Activated CD4-positive, CD25-positive, alpha-beta regulatory T cell treated with anti-CD3 and anti-CD28 coated beads, Interleukin-2, amount 50 U/mL, for 72 hours (primary cell): Measurements from ENCODE around the gene PSAPL1.
A peak's percentile ranks its signal among the peaks of the same experiment; 100 is the strongest.
"Not testable (repeated sequence)": the region's sequence is repeated elsewhere in the genome, so short reads cannot be mapped to it uniquely, and the experiment has no call there.

Experiments used
- DNase-seq: peaks from one replicate; pipeline ENCODE4 v3.0.0; 2021

The PSAPL1 gene

DNA sequence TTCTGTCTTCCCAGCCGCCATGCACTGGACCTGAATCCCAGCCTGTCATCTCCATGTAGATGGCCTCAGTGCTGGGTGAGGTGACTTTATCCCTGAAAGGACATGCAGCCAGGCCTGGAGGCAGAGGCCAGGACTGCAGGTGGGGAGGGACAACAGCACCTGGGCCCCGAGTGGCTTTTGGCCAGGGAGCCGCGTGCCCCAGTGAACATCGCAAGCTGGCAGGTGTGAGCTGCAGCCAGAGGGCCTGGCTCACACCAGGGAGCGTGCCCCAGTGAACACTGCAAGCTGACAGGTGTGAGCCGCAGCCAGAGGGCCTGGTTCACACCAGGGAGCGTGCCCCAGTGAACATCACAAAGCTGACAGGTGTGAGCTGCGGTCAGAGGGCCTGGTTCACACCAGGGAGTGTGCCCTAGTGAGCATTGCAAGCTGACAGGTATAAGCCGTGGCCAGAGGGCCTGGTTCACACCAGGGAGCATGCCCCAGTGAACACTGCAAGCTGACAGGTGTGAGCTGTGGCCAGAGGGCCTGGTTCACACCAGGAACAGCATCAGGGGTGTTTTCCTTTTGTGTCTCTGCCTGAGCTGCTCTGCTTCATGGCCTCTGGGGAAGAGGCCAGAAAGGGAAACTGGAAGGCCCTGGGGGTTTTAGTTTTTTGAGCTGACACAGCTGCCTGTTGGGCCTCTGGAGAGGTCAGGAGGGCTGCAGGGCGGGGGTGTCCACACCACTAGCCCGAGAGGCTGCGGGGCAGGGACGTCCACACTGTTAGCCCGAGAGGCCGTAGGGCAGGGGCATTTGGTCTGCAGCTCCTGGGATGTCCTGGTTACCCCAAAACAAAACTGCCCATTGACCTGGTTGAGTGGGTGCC lies 22.7 kb upstream of the PSAPL1 start:
- no peak for DNase-seq

DNA sequence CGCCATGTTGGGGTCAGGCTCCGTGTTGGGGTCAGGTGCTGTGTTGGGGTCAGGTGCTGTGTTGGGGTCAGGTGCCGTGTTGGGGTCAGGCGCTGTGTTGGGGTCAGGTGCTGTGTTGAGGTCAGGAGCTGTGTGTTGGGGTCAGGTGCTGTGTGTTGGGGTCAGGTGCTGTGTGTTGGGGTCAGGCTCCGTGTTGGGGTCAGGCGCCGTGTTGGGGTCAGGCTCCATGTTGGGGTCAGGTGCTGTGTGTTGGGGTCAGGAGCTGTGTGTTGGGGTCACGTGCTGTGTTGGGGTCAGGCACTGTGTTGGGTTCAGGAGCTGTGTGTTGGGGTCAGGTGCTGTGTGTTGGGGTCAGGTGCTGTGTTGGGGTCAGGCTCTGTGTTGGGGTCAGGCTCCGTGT lies 18.1 kb upstream of the PSAPL1 start:
- DNase-seq = not testable (repeated sequence)

DNA sequence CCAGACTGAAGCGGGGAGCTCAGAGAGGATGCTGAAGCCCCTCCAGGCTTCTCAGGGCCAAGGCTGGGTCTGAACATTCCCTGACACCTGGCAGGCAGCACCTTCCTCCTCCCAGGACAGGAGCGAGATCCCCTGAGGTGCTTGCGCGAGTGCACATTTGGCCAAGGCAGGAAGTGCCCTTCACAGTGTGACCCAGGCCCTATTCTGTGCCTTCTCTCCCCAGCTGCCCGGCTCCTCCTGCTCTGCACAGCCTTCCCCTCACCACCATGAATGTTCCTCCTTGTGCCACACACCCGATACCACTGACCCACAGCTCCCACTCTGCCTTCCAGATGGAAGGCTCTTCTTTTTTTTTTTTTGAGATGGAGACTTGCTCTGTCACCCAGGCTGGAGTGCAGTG lies 17.1 kb upstream of the PSAPL1 start:
- no peak for DNase-seq

DNA sequence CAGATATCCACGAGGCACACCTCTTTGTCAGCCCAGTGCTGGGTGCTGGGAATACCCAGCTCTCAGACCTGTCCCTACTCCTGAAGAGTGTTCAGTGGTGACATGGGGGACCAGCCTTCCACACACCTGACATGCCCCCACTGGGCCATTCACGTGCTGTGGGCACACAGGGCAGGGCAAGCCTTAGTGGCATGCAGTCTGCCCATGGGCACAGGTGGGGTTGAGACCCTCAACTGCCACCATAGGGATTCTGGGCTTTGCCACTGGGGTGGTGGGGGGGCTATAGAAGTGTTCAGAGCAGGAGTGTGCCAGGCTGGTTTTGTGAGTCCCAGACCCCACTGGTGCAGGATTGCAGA lies 16.7 kb upstream of the PSAPL1 start:
- DNase-seq = no peak

DNA sequence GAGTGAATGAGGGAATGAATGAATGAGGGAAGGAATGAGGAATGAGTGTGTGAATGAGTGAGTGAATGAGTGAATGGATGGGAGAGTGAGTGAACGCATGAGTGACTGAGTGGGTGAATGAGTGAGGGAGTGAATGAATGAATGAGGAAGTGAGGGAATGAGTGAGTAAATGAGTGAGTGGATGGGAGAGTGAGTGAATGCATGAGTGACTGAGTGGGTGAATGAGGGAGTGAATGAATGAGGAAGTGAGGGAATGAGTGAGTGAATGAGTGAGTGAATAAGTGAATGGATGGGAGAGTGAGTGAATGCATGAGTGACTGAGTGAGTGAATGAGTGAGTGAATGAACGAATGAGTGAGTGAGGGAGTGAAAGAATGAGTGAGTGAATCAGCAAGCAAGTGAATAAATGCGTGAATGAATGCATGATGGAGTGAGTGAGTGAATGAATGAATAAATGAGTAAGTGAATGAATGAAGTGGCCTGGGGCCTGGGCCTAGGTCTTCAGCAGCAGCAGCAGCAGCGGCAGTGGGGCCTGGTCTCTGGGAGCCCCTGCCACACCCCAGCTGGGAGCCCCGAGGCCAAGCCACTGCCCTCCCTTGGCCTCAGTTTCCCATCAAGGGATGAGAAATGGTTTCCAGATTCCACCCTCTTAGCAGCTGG lies 16.2 kb upstream of the PSAPL1 start:
- DNase-seq = no peak

DNA sequence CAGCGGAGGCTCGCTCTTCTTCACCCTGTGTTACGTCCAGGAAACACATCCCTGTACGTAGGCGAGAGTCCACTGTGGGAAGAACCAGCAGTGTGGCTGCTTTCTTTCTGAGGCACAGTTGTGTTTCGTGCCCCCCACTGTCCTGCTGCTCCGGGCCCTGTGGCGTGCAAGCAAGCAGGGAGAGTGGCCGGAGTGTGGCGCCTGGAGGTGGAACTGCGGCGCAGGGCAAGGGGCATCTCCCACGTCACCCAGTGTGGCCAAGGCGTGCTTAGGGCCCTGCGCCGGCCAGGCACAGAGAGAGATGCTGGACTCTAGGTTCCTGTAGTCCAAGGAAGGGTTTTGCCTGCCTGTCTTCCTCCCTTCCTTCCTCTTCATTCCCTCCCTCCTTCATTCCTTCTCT lies 13.3 kb upstream of the PSAPL1 start:
- DNase-seq = no peak

DNA sequence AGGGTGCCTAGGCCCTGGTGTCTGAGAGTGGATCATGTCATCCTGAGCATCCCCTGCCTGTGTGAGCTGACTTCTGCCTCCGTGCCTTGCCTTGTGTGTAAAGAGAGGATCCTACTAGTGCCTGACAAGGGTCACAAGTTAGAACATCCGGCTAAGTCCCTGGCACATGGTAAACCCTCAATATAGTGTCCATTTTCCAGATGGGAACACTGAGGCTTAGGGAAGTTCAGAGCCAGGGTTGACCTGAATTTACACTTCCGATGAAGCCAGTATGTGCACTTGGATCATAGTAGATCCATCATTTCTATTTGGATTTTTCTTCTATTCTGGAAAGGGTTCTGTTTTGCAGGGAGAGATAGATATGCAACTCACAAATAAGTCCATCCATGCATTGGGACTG lies 12.5 kb upstream of the PSAPL1 start:
- DNase-seq = no peak

DNA sequence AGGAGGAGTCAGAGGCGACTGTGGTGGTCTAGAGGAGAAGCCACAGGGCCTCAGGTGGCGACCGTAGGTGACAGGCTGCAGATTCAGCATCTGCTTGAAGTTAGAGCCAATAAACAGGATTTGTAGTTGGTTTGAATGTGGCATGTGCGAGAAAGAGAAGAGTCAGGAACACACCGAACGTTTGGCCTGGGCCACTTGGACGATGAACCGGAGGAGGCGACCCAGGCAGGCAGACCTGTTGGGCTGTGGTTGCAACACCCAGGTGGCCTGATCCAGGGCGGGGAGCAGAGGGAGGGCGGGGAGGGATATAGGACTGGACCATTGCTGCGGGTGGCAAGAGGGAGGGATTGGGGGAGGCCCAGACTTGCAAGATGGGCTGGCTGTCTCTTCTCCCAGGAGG lies 10.0 kb upstream of the PSAPL1 start:
- no peak for DNase-seq

DNA sequence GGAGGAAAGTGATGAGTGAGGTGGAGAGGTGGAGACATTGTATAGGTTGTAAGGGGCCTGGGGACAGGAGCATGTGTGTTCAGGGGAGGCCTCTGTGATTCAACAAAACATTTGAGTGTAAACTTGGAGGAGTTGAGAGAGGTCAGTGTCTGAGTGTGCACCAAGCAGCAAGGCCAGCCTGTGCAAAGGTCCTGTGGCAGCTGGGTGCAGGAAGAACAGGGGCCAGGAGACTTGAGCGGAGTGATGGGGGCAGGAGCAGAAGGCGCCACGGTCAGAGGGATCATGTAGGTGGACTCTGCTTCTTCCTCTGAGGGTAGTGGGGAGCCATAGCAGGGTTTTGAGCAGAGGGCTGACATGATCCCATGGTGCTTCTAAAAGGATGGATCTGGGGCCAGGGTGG lies 9.6 kb upstream of the PSAPL1 start:
- DNase-seq = no peak

DNA sequence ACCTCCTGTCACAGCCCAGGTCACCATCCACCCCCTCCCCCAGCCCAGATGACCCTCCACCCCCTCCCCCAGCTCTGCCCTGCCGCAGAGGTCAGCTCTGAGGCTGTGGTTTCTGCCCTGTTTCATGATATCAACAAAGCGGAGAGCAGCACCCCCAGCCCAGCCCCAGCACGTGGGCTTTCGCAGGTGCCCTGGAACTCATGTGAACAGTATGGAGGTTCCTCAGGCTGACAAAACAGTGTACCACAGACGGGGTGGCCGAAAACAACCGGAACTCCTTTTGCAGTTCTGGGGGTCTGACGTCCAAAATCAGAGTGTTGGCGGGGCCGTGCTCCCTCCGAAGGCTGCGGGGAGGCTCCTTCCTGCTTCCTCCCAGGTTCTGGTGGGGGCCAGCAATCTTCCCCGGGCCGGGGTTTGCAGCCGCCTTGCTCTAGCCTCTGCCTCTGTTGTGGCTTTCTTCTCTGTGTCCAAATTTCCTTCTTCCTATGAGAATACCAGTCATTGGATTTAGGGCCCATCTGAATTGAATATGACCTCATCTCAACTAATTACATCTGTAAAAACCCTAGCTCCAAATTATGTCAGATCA lies 7.9 kb upstream of the PSAPL1 start:
- no peak for DNase-seq

DNA sequence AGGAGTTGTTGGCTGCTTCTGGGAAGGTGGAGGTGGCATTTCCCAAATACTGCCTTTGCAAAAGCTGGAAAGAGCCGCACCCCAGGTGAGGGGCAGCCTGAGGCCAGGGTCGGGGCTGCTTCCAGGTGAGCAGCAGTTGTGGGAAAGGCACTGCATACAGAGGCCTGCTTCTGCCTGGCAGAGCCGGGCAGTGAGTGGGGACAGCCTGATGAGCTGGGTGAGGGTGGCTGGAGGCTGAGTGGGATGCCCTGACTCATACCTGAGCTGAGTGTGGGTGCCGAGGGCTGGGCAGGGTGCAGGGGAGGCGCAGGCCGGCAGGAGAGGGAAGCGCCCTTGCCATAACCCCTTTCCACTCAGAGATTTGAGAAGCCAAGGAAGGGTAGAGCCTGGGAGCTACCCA lies 6.5 kb upstream of the PSAPL1 start:
- no peak for DNase-seq

DNA sequence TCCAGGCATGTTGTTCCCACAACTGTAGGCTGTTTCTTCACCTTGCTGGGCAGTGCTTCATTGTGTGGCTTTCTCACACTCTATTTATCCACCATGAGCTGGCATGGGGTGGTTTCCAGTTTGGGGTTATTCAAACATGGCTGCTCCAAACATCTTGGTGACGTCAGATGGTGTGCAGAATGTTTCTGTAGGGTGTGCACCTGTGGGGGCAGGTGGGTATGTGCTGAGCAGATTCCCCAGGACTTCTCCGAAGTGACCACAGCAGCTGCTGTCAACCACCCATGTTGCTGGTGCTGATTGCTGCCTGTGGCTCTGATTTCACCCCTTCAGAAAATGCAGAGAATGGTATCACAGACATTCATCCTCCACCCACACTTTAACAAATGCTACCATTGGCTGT lies 5.0 kb upstream of the PSAPL1 start:
- no peak for DNase-seq

DNA sequence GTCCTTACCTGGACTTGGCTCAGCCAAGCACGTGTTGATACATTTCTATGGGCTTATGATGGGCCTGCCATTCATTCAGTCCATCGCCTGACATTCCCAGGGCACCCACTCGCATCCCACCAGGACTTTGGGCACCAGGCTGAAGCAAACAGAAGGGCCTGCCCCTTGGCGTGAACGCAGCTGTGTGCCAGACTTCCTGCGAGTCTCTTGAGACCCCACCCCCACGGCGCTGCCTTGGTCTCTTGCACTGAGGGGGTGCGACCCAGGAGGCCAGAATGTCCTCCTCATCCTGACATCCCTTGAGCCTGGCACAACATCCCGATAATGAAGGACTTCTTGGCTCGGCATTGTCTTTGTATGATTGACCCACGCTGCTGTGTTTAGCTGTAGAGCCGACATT lies 1.5 kb upstream of the PSAPL1 start:
- DNase-seq = no peak

DNA sequence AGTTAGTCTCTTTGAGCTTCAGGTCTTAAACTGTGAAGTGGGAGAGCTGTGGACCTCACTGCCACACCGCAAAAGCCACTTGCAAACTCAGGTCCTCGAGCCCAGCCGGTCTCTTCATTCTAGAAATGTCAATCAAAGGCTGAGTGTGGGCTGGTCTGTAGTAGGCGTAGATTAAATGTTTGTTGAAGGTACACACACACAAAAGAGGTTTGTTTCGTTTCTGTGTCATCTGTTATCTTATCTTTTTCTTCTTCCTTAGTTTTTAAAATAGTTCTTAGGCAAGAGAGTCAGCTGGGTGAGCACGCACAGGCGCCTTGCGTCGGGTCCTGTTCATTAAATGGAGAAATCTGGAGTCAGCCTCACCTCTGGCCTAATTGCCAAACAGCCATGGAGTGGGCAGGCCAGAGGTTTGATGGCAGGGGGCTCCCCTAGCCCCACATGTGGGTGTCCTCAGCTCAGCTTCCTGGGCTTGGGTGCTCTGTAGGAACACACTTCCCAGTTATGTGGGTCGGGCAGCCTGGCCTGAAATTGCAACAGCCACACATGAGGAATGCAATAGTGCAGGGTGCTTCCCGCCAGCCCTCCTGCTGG lies 836 bp upstream of the PSAPL1 start:
- no peak for DNase-seq

DNA sequence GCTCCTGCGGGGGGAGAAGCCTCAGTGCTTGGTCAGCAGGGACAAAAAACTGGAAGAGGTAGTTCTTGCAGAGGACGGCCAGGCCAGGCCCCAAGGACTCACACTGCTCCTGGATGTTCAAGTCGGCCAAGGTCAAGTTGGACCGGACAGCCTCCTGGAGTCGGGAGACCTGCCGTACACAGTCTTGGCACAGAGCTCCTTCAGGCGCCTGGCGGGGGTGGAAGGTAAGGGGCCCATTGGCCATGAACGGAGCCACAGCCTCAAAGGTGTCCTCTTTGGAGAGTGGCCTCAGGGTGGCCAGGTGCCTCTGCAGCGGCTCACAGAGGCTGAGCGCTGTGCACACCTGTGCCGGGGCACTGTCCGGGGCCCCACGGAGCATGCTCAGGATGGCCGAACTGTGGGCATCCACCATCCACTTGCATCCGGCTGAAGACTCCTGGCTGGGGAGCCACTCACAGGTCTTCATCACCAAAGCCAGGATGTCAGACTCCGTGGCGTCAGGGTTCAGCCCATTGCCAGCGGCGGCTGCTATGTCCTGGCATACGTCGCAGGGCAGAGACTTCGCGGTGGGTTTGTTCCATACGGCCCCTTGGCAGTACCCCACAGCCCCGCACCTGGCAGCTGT lies 477 bp downstream of the PSAPL1 start:
- DNase-seq = no peak

DNA sequence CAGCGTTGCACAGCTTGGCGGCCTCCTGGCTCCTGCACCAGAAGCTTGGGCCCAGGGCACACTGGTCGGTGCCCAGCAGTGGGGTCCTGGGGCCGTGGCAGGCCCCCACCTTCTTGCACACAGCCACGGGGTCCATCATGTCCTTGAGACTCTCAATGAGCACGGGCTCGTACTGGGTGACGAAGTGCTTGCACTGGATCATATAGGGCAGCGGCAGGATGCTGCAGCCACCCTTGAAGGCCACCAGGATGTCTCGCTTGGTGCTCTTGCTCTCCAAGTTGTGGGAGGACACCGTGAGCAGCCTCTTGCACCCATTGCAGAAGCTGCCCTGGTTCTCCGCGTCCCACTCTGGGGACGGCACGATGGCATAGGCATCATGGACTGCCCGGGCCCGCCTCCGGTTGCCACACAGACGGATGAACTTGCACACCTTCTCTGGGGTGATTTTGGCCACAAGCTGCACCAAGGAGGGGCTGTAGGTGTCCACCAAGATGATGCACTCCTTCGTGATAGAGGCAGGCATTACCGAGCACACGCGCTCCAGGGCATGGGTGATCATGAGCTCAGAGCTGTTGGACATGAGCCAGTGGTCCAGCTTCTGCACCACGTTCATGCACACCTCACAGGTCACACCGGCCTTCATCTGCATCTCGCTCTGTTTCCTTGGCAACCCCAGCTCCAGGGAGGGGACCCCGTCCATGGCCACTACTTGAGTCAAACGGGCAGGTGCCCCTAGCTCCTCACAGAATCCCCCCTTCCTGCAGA lies 1.2 kb downstream of the PSAPL1 start:
- no peak for DNase-seq

DNA sequence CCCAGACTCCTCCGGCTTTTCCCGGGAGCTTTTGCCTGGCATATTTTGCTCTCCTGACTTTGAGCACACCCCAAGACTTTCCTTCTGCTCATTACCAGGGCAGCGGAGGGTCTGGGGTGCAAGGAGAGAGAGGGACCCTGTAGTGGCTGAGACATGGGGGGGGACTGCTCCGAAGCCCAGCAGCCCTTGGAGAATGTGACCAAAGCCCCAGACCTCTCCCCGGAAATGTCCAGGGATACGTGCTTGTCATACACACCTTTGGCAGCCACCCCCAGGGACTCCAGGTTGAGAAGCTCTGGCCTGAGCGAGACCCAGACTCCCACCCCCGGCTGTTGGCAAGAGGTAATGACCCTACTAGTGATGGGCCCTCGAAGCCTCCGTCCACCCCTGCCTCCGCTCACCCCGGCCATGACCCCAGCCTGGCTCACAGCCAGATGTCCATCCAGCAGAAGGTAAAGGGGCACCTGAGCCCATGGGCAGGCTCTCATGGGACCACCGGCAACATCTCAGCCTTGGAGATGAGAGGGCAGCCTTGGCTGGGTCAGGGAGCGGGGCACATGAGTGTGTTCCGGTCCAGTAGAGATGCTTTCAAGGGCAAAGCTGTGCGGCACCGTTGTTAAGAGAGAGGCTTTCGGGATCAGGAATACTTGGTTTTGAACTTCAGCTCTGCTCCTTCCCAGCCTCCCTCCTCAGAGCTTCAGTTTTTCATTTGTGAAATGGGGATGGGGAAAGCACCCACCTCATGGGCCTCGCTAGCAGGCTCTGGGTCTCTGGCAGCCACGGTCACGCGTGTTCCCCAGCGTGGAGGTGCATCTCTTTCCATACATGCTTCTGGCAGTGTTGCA lies 2.0 kb downstream of the PSAPL1 start:
- no peak for DNase-seq

DNA sequence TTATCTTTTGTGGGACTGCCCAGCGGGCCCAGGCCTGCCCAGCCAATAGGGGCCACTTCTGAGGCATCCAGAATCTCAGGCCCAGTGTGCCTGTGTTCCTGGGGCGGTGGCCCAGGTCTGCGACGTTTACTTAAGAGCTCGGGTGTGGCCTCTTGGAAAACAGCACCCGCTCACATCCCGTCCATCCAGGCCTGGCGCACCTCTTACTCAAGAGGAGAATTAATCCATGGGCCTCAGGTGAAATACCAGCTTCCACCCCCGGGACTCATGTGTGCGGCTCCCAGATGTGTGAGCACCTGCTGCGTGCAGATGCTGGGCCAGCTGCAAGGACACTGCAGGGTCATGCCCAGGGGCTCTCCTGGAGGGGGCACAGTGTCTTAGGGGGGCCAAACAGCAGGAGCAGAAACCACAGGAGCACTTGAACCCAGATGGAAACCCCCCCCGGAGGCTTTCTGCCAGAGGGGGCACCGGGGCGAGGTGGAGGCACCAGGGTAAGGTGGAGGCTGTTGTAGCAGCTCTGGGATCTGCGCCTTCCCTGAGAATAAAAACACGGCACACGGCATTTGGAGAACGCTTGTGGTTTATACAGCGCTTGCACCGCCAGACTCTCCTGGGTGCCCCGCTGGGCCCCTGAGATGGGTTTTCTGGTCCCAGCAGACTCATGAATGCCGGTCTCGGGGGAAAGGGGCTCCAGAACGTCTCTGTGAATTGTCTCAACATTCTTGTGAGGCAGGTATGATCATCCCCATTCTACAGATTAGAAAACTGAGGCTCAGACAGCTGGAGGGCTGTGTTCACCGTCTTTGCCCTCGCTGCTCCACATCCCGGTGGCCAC lies 2.8 kb downstream of the PSAPL1 start:
- DNase-seq = no peak

DNA sequence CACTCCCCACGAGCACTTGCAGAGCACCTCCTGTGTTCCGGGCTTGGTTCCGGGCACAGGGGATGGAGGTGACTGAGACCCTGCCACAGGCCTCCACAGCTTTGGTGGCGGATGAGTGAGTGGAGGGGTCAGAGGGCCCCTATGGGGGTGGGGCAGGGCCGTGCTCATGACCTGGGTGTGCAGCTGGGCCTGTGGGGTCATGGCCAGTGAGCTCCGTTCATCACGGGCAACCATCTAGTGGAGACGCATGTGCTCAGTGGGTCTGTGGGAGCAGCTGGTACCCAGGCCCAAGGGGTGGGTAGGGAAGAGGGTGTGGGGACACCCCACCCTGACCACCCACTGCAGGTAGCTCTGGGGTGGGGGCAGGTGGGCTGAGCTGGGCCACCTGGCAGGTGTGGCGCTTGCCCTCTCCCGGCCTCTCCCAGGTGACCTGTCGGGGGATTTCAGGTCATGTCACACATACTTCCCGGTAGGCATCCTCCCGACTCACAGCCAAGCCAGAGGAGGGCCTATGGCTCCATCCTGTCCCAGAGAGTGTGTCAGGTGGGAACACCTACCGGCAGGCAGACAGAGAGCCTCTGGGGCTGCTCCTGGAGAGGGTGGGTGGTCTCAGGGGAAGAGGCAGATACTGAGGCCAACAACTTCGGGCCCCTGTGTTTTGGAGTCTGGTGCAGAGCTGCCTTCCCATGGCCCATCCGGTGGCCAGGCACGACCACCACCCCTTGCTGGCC lies 3.6 kb downstream of the PSAPL1 start:
- peak; percentile 17 for DNase-seq

DNA sequence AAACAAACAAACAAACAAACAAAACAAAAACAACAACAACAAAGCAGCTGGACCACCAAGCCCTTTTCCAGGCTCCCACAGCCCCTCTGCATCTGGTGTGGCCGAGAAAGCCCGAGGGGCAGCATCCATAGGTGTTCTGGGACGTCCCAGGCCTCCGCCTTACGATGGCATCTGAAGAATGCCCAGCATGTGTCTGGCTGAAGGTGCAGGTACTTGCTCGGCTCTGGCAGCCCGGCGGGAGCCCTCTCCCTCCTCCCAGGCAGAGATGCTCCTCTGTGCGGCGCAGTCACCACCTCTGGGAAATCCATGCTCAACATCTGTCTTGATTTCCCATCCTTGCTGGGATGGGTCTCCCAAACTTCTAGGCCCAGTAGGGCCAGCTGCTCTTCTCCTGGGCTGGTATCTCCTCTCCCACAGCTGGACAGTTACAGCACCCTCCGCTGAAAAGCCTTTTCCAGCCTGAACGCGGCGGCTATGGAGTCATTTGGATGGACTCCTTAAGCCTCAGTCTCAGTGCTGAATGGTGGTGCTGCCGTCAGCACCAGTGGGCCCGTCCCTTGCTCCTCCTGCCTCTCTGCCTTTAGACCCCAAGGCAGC lies 4.3 kb downstream of the PSAPL1 start:
- DNase-seq = peak; percentile 5
